Panc1 (cell line): ENCODE measurements around the gene ELMO1. TPM values are rescaled to one million over a fixed set of nuclear protein-coding genes. Genes with fewer than 3 reads are reported as not detected.

ENCODE experiments used
- ATAC-seq: fragments of 200-7000 bp; cut with Tn5 transposase; 2 replicates; pipeline ENCODE4 v1.9.1; 2020; ENCODE audit warnings: mild to moderate bottlenecking, moderate library complexity
- BruUV-seq: library from RNA; stranded (reverse); fragments of 400-500 nt; replicated peaks from 2 replicates; lab custom pipeline; 2021; lab: Mats Ljungman, UMichigan
- CTCF ChIA-PET: fragments of 300-600 bp; sonication (Branson Sonifier 250); formaldehyde crosslinking; loops from one replicate; lab custom pipeline; 2022; ENCODE audit warnings: antibody characterized with exemption; lab: Charles Lee
- POLR2A ChIA-PET: fragments of 300-600 bp; sonication (Branson Sonifier 250); formaldehyde crosslinking; loops from one replicate; lab custom pipeline; 2022; ENCODE audit warnings: antibody characterized with exemption; lab: Charles Lee
- DNase-seq: peaks from one replicate; pipeline ENCODE4 v3.0.0-alpha.2; 2010; ENCODE audit warnings: low read depth, low spot score
- H3K27ac ChIP-seq: 2 replicates; pipeline ENCODE4 v1.5.1; 2011; ENCODE audit warnings: mild to moderate bottlenecking, low read length, inconsistent platforms
- H3K27me3 ChIP-seq: fragments of 200-500 bp; sonication (Bioruptor generic); 2 replicates; pipeline ENCODE4 v1.6.0; 2014; ENCODE audit warnings: low read length, inconsistent platforms; ENCODE audit not compliant: control insufficient read depth, insufficient read depth
- H3K36me3 ChIP-seq: fragments of 200-500 bp; sonication (Bioruptor generic); 2 replicates; pipeline ENCODE4 v1.5.1; 2014; ENCODE audit warnings: inconsistent platforms, mild to moderate bottlenecking, low read length, moderate library complexity; ENCODE audit not compliant: control insufficient read depth, insufficient read depth
- H3K4me1 ChIP-seq: 2 replicates; pipeline ENCODE4 v1.5.1; 2011; ENCODE audit warnings: inconsistent platforms, mild to moderate bottlenecking, low read length, moderate library complexity; ENCODE audit not compliant: control insufficient read depth, insufficient read depth
- H3K4me3 ChIP-seq, 2 experiments: 2 replicates each; pipeline ENCODE4 v1.5.1; 2011 to 2012; ENCODE audit warnings: low read depth in 2 of 2, low read length in 2 of 2, mild to moderate bottlenecking in 2 of 2, inconsistent platforms in 1 of 2, moderate library complexity in 1 of 2
- H3K9me3 ChIP-seq: fragments of 200-500 bp; sonication (Bioruptor generic); 2 replicates; pipeline ENCODE4 v1.5.1; 2014; ENCODE audit warnings: low read depth, mild to moderate bottlenecking, inconsistent platforms, low read length, moderate library complexity; ENCODE audit not compliant: control insufficient read depth, insufficient read depth
- CTCF ChIP-seq: fragments of 450-650 bp; IDR thresholded peaks from 2 replicates; pipeline ENCODE4 v1.5.1; 2017; ENCODE audit warnings: mild to moderate bottlenecking
- POLR2AphosphoS5 ChIP-seq: IDR thresholded peaks from 2 replicates; pipeline ENCODE4 v1.6.1; 2012; ENCODE audit warnings: mild to moderate bottlenecking, low read depth, low read length, moderate library complexity
- REST ChIP-seq, 2 experiments: IDR thresholded peaks; 2 replicates each; pipeline ENCODE4 v1.6.1; 2011 to 2012; ENCODE audit warnings: low read depth in 2 of 2, control low read depth in 1 of 2, low read length in 1 of 2, mild to moderate bottlenecking in 1 of 2, moderate library complexity in 1 of 2; ENCODE audit not compliant: insufficient read depth in 1 of 2
- SIN3A ChIP-seq: IDR thresholded peaks from 2 replicates; pipeline ENCODE4 v1.6.1; 2012; ENCODE audit warnings: low read depth, mild to moderate bottlenecking, low read length, moderate library complexity, borderline replicate concordance; ENCODE audit not compliant: insufficient read depth
- TCF7L2 ChIP-seq: IDR thresholded peaks from 2 replicates; pipeline ENCODE4 v1.6.1; 2011; ENCODE audit warnings: mild to moderate bottlenecking, low read depth, low read length, inconsistent platforms
- in situ Hi-C: cut with HindIII; loops from 2 replicates; pipeline ENCODE4 v1.10.0; 2016; ENCODE audit warnings: low sequenced_read_pairs, low pct_unique_long_range_greater_than_20kb
- intact Hi-C: fragments of 100-400 bp; cut with micrococcal nuclease; formaldehyde crosslinking; loops from one replicate; pipeline ENCODE4 v1.10.0; 2022; ENCODE audit not compliant: unreplicated experiment
- total RNA-seq: library from RNA; stranded (reverse); gene quantifications from one replicate; pipeline ENCODE4 v1.2.1, GENCODE V29; 2021; ENCODE audit not compliant: unreplicated experiment

Gene ELMO1
- total RNA-seq, 1 experiment from 2014 or later, result 0.80 TPM

- POLR2A ChIA-PET, result no interaction called here
- no peaks in the 10 kb centered on the region for H3K36me3 ChIP-seq
- no peak overlapping the region for H3K27ac ChIP-seq
- CTCF ChIA-PET, result no interaction called here
- no peak for DNase-seq
- BruUV-seq, result no TSS peak
- in situ Hi-C loops (no loop called here), intact Hi-C loops (no loop called here)
- peaks cover 19% of the 10 kb centered on the region; the same call in 1 of the 2 replicates for H3K9me3 ChIP-seq
- H3K4me3 ChIP-seq, result no peak overlapping the region
- H3K27me3 ChIP-seq, result no peaks in the 10 kb centered on the region
- ATAC-seq, result no peak
- H3K4me1 ChIP-seq, result no peaks in the 10 kb centered on the region
- TF ChIP-seq CTCF (no peak), POLR2AphosphoS5 (no peak), SIN3A (no peak), REST (IDR thresholded peaks at IDR 0.05; ENCODE audit: insufficient read depth in 1 of 2, low read depth in 2 of 2, low read length in 1 of 2) (no peak), TCF7L2 (no peak)
Measured at GRCh38 chr7:36969376-36969775, 479.3 kb downstream of the ELMO1 start.

- CTCF ChIA-PET, result interaction anchor here (0.6 to 1.3 kb wide), 5 partner anchors 13 to 215 kb away, joined by 3 to 7 read pairs (median 4); no protein-coding TSS in a partner anchor
- ATAC-seq, result peak; percentile 71
- DNase-seq, result no peak
- Histone ChIP-seq H3K27me3 (no peaks in the 10 kb centered on the region), H3K4me1 (no peaks in the 10 kb centered on the region), H3K27ac (no peak overlapping the region), H3K9me3 (peaks cover 19% of the 10 kb centered on the region; the same call in 1 of the 2 replicates), H3K4me3 (no peak overlapping the region), H3K36me3 (no peaks in the 10 kb centered on the region)
- no TSS peak for BruUV-seq
- no peak for TF ChIP-seq POLR2AphosphoS5
- no peak for TF ChIP-seq TCF7L2
- peak; percentile 70 for TF ChIP-seq CTCF
- TF ChIP-seq REST (IDR thresholded peaks at IDR 0.05; ENCODE audit: insufficient read depth in 1 of 2, low read depth in 2 of 2, low read length in 1 of 2), result no peak
- intact Hi-C loops (no loop called here), in situ Hi-C loops (no loop called here)
- POLR2A ChIA-PET, result no interaction called here
Measured at GRCh38 chr7:36967387-36967786, 481.3 kb downstream of the ELMO1 start.
